K562 (cell line): ENCODE data around the gene MUSK. TPM values are rescaled to one million over a fixed set of nuclear protein-coding genes. Genes with fewer than 3 reads are reported as not detected.
A peak's percentile ranks its signal among the peaks of the same experiment; 100 is the strongest.

Source experiments
- ARID2 ChIP-seq: fragments of 450-650 bp; IDR thresholded peaks from 2 replicates; pipeline ENCODE4 v1.6.1; 2017; ENCODE audit warnings: antibody characterized with exemption, mild to moderate bottlenecking
- CXXC5 ChIP-seq: fragments of 250-450 bp; sonication (Bioruptor Pico); IDR thresholded peaks from 2 replicates; pipeline ENCODE4 v1.8.0; 2022; ENCODE audit warnings: inconsistent platforms, mild to moderate bottlenecking, moderate library complexity
- ETV6 ChIP-seq, 3 experiments: fragments of 150-350 bp in 1 of 3; sonication (generic) in 1 of 3; formaldehyde crosslinking in 1 of 3; IDR thresholded peaks; 2 replicates each; pipeline versions ENCODE4 v1.6.1 to v1.8.0; 2014 to 2022; ENCODE audit warnings: borderline replicate concordance in 2 of 3, low read depth in 2 of 3, antibody characterized with exemption in 1 of 3, low read length in 1 of 3, mild to moderate bottlenecking in 1 of 3, missing genetic modification reagents in 1 of 3
- FOXA3 ChIP-seq, 2 experiments: fragments of 450-650 bp in 1 of 2; sonication (generic) in 1 of 2; formaldehyde crosslinking; IDR thresholded peaks in 1 of 2; conservative IDR thresholded peaks in 1 of 2; 2 replicates each; pipeline versions ENCODE4 v1.4.0 to v1.8.0; 2020 to 2022; ENCODE audit warnings: mild to moderate bottlenecking in 2 of 2, missing genetic modification reagents in 1 of 2
- PTTG1 ChIP-seq: fragments of 450-650 bp; IDR thresholded peaks from 2 replicates; pipeline ENCODE4 v1.6.1; 2016; ENCODE audit warnings: low read depth, mild to moderate bottlenecking, missing genetic modification characterization, missing compliant biosample characterization
- RBM25 ChIP-seq: fragments of 200-400 bp; formaldehyde crosslinking; IDR thresholded peaks from 2 replicates; pipeline ENCODE4 v1.6.1; 2018; ENCODE audit warnings: low read length, low read depth, moderate library complexity; ENCODE audit not compliant: severe bottlenecking
- SMC3 ChIP-seq: conservative IDR thresholded peaks from 2 replicates; pipeline ENCODE4 v1.6.1; 2011; ENCODE audit warnings: low read depth, low read length, improper control_type of control experiment; ENCODE audit not compliant: insufficient read depth
- TOE1 ChIP-seq, 2 experiments: fragments of 450-650 bp in 1 of 2; sonication (generic) in 1 of 2; formaldehyde crosslinking in 1 of 2; IDR thresholded peaks; 2 replicates each; pipeline versions ENCODE4 v1.7.1 to v1.8.0; 2016 to 2022; ENCODE audit warnings: borderline replicate concordance in 2 of 2, mild to moderate bottlenecking in 2 of 2, antibody characterized with exemption in 1 of 2, inconsistent platforms in 1 of 2, low read depth in 1 of 2, missing genetic modification reagents in 1 of 2, moderate library complexity in 1 of 2
- ZNF324 ChIP-seq: fragments of 250-450 bp; sonication (Bioruptor Pico); IDR thresholded peaks from 2 replicates; pipeline ENCODE4 v1.4.0; 2020; ENCODE audit warnings: mild to moderate bottlenecking
- ZNF57 ChIP-seq: fragments of 450-650 bp; formaldehyde crosslinking; IDR thresholded peaks from 2 replicates; pipeline ENCODE4 v1.4.0; 2020; ENCODE audit warnings: mild to moderate bottlenecking, moderate library complexity
- ZNF592 ChIP-seq: fragments of 450-650 bp; IDR thresholded peaks from 2 replicates; pipeline ENCODE4 v1.6.1; 2017; ENCODE audit warnings: antibody characterized with exemption, mild to moderate bottlenecking
- ZNF766 ChIP-seq: fragments of 200-800 bp; sonication (Bioruptor generic); conservative IDR thresholded peaks from 2 replicates; pipeline ENCODE4 v1.6.1; 2016; ENCODE audit warnings: missing genetic modification characterization, missing compliant biosample characterization
- polyA plus RNA-seq, 8 experiments: library from polyadenylated mRNA; depleted of rRNA in 4 of 8; stranded (reverse) in 5 of 8; unstranded in 3 of 8; fragments of >200 nt; fragmentation: Nextera tagmentation in 2 of 8; fragmentation: Illumina TruSeq in 1 of 8; extraction: Ambion mirVana in 2 of 8; extraction: Trizol in 1 of 8; gene quantifications; 2 replicates each; pipeline versions ENCODE4 v1.2.1 to v1.2.3, GENCODE V29; 2011 to 2014; ENCODE audit warnings: inconsistent platforms in 1 of 8, missing spikeins in 1 of 8
- total RNA-seq, 7 experiments: library from RNA; depleted of rRNA in 6 of 7; stranded (reverse); fragments of >200 nt in 6 of 7; fragmentation: Illumina TruSeq in 2 of 7; extraction: Trizol in 2 of 7; gene quantifications; 2 replicates each; pipeline versions ENCODE4 v1.2.1 to v1.2.3, GENCODE V29; 2011 to 2021; ENCODE audit warnings: low replicate concordance in 1 of 7

MUSK gene
- total and polyA plus RNA-seq, 9 of the 15 experiments (the other 6 are each of a cell fraction or from before 2014, with no cell fraction given), result not detected

DNA sequence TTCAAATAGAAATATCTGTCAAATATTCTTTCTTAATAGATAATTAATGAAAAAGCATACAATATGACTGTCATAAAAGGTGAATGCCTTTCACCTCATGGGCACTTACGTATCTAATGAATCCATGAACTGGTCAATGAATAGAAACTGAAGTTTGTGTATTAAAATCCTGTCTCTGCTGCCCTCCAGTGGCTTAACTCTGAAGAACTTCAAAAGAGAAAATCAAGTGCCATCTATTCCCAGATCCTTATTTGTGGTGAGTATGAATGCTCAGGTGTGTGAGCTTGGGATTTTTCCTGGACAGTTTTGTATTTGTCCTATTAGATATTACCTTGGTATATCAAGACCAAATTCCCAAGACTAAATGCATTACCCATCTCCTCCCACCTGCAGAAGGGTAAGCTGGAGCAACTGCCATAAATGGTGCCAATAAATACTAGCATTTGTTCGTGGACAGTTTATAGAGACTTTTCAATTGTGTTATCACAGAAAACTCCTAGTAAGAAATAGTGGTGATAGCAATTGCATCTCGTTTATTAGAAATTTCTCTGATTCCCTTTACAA lies 45.0 kb upstream of the MUSK start (continued):
- TF ChIP-seq ZNF592 (no peak), ZNF324 (no peak), PTTG1 (tag) (no peak), CXXC5 (CRISPR knock-in tag) (no peak), FOXA3 (CRISPR knock-in tag; conservative IDR thresholded peaks at IDR 0.05 in 1 of 2, IDR thresholded peaks at IDR 0.05 in 1 of 2) (no peak), TOE1 (IDR thresholded peaks at IDR 0.05; ENCODE audit: borderline replicate concordance) (no peak), TOE1 (CRISPR knock-in tag; IDR thresholded peaks at IDR 0.05; ENCODE audit: borderline replicate concordance, low read depth) (no peak), ZNF57 (CRISPR knock-in tag) (no peak), SMC3 (peak; percentile 44; the same call in 1 of the 2 replicates), ETV6 (IDR thresholded peaks at IDR 0.05; ENCODE audit: borderline replicate concordance in 1 of 2, low read depth in 2 of 2, low read length in 1 of 2) (no peak), ETV6 (CRISPR knock-in tag; IDR thresholded peaks at IDR 0.05; ENCODE audit: borderline replicate concordance) (no peak), ARID2 (peak; percentile 22; the same call in 1 of the 2 replicates), ZNF766 (CRISPR knock-in tag) (no peak), RBM25 (no peak)
